Cardiac septum (tissue), 1 donor: ENCODE measurements around the gene SELENON. TPM values are rescaled to one million over a fixed set of nuclear protein-coding genes. Genes with fewer than 3 reads are reported as not detected.

Experiments
- total RNA-seq: library from RNA; stranded (reverse); fragmentation: NEBNext Ultra II Directional; extraction: Animal tissue kit (Norgen Biotek cat#: 25700); gene quantifications from one replicate; pipeline ENCODE4 v1.2.1, GENCODE V29; 2021
- donor health status: DM: no; HTN: no; CAD: no.

The SELENON gene
- total RNA-seq, 1 donor from 2014 or later = 53.0 TPM

Other genes starting within 250 kb of the SELENON start
- gene MAN1C1, start 183.4 kb upstream of the SELENON start, total RNA-seq = 16.7 TPM
- gene MTFR1L, start 19.8 kb downstream of the SELENON start, total RNA-seq = 187 TPM
- not detected for gene AUNIP, start 59.3 kb downstream of the SELENON start, total RNA-seq
- gene PAQR7, start 75.5 kb downstream of the SELENON start, total RNA-seq = 2.4 TPM
- 55.4 TPM for gene STMN1, start 106.2 kb downstream of the SELENON start, total RNA-seq
- 18.5 TPM for gene PAFAH2, start 197.9 kb downstream of the SELENON start, total RNA-seq
- 9.2 TPM for gene EXTL1, start 221.6 kb downstream of the SELENON start, total RNA-seq
- 5.0 TPM for gene SLC30A2, start 245.9 kb downstream of the SELENON start, total RNA-seq